GM19468 (cell line): ENCODE results near the gene HDDC2.

Experiments used
- ATAC-seq: cut with Tn5 transposase; IDR thresholded peaks from one replicate; pipeline ENCODE4 v1.9.1; 2021; ENCODE audit warnings: mild to moderate bottlenecking, moderate library complexity, moderate number of reproducible peaks; ENCODE audit not compliant: unreplicated experiment; ENCODE audit errors: extremely low read depth

HDDC2 gene, protein sequence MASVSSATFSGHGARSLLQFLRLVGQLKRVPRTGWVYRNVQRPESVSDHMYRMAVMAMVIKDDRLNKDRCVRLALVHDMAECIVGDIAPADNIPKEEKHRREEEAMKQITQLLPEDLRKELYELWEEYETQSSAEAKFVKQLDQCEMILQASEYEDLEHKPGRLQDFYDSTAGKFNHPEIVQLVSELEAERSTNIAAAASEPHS

GRCh38 chr6:125301435-125302391, at the start of gene HDDC2:
Gene HDDC2, minus strand, starts transcription at chr6:125301967. Its CDS starts 35 bp downstream, at chr6:125301932.
- peak; percentile 73 for ATAC-seq

GRCh38 chr6:125346926-125347563, 45.3 kb upstream of the HDDC2 start:
- peak; percentile 88 for ATAC-seq

GRCh38 chr6:125346201-125346925, 44.6 kb upstream of the HDDC2 start:
- peak; percentile 35 for ATAC-seq

DNA sequence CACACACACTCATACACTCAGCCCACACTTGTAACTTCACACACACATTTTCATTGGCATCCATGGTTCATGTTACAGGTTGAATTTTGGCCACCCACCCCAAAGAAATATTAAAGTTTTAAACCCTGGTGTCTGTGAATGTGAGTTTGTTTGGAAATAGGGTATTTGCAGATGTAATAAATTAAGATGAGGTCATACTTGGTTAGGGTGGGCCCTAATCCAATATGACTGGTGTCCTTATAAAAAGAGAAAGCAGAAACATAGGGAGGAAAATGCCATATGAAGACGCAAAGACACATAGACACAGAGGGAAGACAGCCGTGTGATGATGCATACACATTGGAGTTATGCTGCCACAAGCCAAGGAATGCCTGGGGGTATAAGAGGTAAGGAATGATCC, 39.7 kb upstream of the HDDC2 start:
- ATAC-seq, result no peak

DNA sequence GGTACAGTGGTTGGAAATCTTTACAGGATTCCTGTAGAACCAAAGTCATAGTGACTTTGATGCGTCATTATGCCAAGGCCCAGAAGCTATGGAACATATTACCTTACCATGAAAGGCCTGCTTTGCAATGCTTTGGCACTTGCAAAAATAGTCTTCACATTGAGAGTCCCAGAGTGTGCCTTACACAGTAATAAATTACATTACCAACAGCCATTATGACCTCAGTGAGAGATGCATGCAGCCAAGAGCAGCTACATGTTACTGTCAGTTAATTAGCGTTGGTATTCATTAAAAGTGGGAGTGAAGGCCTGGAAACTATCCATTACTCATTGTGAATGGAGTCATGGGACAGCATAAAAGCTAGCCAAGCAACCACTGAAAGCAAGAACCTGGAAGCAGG, 39.2 kb upstream of the HDDC2 start:
- no peak for ATAC-seq

- ATAC-seq, result no peak
These were observed 38.5 kb upstream of the HDDC2 start for GRCh38 chr6:125340175-125340835.

DNA sequence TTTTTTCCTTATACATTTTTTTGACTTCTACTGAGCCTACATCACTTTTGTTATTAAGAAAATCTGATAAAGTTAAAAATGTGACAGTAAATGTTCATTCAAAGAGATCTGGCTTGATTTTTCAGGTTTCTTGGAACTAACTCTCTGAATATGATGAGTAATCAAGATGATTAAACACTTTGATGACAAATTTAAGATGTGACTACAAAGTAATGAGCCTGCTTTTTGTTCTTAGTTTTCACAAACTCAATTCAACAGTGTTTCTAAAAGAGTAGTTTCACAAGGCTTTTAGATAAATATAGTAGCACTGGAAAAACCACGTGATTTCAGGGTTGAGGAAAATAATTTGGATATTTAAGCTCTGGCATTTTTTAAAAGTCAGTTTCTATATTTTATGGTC, 37.9 kb upstream of the HDDC2 start:
- no peak for ATAC-seq

DNA sequence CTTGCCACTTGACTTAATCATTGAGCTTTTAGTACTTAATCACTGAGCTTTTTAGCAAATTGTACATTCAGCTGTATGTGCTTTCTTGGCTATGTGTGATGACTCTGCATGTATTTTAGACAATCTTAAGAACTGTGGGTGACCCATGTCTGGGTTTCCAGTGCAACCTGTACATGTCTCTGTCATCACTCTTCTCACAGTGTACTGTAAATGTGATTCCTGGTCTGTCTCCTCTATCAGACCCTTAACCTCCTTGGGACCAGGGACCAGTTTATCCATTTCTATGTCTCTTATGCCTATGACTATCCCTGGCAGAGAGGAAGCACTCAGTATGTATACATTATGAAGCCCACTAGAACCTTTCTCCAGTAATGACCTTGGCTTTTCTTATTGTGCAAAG, 36.6 kb upstream of the HDDC2 start:
- ATAC-seq, result no peak

GRCh38 chr6:125337706-125338105, 35.9 kb upstream of the HDDC2 start:
- ATAC-seq, result no peak

- no peak for ATAC-seq
These were observed 30.9 kb upstream of the HDDC2 start for GRCh38 chr6:125332664-125333063.

DNA sequence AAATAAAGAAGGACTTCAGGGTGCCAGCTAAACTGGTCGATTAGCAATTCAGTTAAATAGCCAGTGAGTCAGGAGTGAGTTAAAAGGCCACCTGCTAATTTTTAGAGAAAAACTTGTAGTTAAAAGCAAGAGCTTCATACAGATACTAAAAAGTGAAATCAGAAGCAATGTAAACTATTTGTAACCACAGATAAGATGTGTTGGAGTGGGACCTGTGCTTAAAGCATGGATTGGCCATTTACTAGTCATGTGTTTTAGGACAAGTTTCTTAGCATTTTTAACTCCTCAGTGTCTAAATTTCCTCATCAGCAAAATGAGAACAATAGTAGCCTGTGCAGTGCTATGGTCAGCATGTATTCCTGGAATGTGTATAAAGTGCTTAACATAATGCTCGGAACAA, 23.8 kb upstream of the HDDC2 start:
- no peak for ATAC-seq

- no peak for ATAC-seq
These were observed 21.6 kb upstream of the HDDC2 start for GRCh38 chr6:125323376-125323775.

DNA sequence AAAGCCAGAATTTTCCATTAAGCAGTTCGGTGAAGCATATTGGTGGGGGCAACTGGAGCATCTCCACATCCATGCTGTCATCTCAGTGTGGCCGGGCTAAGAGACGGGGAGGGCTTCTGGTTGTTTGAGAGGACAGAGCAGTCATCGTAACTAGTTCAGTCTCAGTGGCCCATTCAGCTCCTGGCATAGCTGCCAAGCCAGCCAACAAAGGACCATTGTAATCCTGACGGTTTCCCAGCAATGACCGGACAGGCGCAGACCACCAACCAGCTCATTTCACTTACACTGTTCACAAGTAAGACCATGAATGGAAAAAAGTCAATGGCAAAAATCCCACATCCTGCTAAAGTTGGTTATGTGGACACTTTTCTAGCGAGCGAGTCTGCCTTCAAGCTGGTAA, 14.9 kb upstream of the HDDC2 start:
- no peak for ATAC-seq

- ATAC-seq, result no peak
These were observed 13.8 kb upstream of the HDDC2 start for GRCh38 chr6:125315548-125315947.

GRCh38 chr6:125314009-125314581, 12.3 kb upstream of the HDDC2 start:
- peak; percentile 69 for ATAC-seq

DNA sequence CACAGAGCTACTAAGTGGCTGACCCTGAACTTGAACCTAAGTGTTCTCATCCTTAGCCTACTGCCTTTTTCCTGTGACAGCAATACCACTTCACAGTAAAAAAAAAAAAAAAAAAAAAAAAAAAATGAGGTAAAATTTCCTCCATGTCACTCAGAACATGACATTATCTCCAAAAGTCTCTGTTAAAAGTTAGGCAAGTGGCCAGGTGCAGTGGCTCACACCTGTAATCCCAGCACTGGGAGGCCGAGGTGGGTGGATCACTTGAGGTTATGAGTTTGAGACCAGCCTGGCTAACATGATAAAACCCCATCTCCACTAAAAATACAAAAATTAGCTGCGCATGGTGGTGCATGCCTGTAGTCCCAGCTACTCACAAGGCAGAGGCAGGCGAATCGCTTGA, 11.2 kb upstream of the HDDC2 start:
- no peak for ATAC-seq

GRCh38 chr6:125312478-125312877, 10.7 kb upstream of the HDDC2 start:
- no peak for ATAC-seq

DNA sequence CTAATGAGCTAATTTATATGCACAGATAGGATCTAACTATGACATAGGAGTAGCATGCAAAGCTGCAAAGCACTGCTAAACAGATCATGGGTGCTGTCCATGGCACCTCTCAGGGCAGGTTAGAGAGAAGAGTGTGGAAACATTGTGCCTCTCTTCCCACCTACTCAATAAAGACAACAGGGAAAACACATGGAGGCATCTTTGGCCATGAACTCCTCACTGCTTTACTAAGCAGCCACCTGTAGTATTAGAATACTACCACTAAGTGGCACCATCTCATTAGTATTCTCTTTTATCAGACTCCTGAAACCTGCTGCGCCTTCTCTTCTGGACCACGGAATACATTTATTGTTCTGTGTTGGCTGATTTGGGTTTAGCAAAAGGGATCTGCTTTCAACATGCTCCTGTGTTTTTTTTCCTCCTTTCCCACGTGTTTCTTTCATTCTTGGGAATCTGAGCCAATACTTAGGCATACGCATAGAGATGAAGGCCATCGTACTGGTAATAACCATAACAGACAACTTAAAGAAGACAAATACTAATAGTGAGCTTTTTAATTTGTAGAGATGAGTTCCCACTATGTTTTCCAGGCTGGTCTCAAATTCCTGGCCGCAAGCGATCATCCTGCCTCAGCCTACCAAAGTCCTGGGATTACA, 9.4 kb upstream of the HDDC2 start:
- ATAC-seq, result peak; percentile 37

DNA sequence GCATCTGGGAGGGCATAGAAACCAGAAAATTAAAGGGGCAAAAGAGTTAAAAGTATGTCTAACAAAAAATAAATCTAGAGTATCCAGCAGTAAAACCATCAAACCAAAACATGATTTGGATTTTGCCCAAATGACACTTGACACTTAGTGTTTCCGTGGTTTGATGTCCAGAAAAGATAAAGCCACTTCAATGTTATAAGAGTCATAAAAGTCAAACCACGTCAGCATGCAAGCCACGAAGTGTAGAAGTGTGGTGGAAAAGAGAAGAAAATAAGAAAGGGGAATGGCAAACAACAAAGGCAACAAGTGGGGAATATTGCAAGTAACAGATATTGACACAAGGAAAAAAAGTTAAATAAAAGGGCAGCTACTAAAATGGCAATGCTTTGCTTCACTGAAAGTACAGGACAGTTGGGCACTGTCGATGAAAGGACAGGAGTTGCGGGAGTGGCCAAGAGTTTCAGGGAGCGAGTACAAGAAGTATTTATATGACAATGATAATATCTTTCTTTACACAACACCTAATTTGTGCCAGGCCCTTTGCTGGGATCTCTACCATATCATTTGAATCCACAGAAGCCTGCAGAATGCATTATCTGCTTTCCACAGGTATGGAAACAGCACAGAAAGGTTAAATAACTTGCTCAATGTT, 6.3 kb upstream of the HDDC2 start:
- no peak for ATAC-seq
